Type B pancreatic cell (in vitro differentiated cells): Measurements from ENCODE around the gene EHD1. TPM values are rescaled to one million over a fixed set of nuclear protein-coding genes. Genes with fewer than 3 reads are reported as not detected.
A peak's percentile ranks its signal among the peaks of the same experiment; 100 is the strongest.
"Not testable (repeated sequence)": the region's sequence is repeated elsewhere in the genome, so short reads cannot be mapped to it uniquely, and the experiment has no call there.

ENCODE experiments used
- DNase-seq: peaks from one replicate; pipeline ENCODE4 v3.0.0; 2021; ENCODE audit warnings: mixed read lengths; ENCODE audit not compliant: unreplicated experiment; ENCODE audit errors: extremely low spot score
- H3K27ac Mint-ChIP-seq: 2 replicates; pipeline ENCODE4 v1.8.0; 2021; ENCODE audit warnings: mild to moderate bottlenecking, mixed read lengths
- H3K27me3 Mint-ChIP-seq: 2 replicates; pipeline ENCODE4 v1.8.0; 2021; ENCODE audit warnings: mixed read lengths
- H3K36me3 Mint-ChIP-seq: 2 replicates; pipeline ENCODE4 v1.8.0; 2021; ENCODE audit warnings: mixed read lengths
- H3K4me1 Mint-ChIP-seq: one replicate; pipeline ENCODE4 v1.8.0; 2021; ENCODE audit warnings: mixed read lengths; ENCODE audit not compliant: unreplicated experiment
- H3K4me3 Mint-ChIP-seq: 2 replicates; pipeline ENCODE4 v1.8.0; 2021; ENCODE audit warnings: mild to moderate bottlenecking, mixed read lengths
- H3K9me3 Mint-ChIP-seq: 2 replicates; pipeline ENCODE4 v1.8.0; 2021; ENCODE audit warnings: mixed read lengths
- total RNA-seq: library from RNA; stranded (reverse); gene quantifications from 2 replicates; pipeline ENCODE4 v1.2.1, GENCODE V29; 2021; ENCODE audit warnings: low replicate concordance
- TF ChIP-seq, protein P1 (sequence below): fragments of 200-600 bp; sonication (generic); conservative IDR thresholded peaks from 2 replicates; pipeline ENCODE4 v1.5.0; 2021; ENCODE audit warnings: antibody characterized with exemption, mild to moderate bottlenecking

Gene EHD1
- total RNA-seq, 1 donor from 2014 or later, result 86.6 TPM

DNA sequence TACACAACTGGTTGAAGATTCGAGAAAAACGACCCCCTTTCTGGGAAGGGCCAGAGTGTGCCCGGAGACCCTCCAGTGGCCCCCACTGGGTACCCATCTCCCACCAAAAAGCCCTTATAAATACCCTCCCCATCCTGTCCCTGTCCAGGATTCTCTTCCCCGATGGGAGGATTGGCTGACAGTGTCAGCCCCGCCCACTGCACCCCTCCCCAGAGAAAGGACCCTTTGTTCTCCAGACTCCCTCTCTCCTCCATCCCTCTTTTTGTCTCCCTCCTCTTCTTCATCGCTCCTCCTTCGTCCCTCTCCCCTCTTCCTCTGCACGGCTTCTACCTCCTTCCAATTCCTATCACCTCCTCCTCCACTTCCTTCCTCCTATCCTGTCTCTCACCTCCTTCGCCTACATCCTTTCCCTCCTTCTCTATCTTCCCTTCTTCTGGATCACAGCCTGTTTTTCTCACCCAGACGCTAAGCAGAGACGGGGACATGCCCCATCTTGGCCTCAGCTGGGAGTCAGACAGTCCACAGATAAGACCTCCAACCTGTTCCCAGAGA lies 54.8 kb downstream of the EHD1 start:
- H3K4me1 Mint-ChIP-seq, result no peaks in the 10 kb centered on the region
- no peak overlapping the region for H3K27ac Mint-ChIP-seq
- H3K27me3 Mint-ChIP-seq, result no peaks in the 10 kb centered on the region
- TF ChIP-seq, protein P1, sequence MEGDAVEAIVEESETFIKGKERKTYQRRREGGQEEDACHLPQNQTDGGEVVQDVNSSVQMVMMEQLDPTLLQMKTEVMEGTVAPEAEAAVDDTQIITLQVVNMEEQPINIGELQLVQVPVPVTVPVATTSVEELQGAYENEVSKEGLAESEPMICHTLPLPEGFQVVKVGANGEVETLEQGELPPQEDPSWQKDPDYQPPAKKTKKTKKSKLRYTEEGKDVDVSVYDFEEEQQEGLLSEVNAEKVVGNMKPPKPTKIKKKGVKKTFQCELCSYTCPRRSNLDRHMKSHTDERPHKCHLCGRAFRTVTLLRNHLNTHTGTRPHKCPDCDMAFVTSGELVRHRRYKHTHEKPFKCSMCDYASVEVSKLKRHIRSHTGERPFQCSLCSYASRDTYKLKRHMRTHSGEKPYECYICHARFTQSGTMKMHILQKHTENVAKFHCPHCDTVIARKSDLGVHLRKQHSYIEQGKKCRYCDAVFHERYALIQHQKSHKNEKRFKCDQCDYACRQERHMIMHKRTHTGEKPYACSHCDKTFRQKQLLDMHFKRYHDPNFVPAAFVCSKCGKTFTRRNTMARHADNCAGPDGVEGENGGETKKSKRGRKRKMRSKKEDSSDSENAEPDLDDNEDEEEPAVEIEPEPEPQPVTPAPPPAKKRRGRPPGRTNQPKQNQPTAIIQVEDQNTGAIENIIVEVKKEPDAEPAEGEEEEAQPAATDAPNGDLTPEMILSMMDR, result no peak
- no peak for DNase-seq
- H3K4me3 Mint-ChIP-seq, result no peak overlapping the region
- peaks cover 8% of the 10 kb centered on the region for H3K36me3 Mint-ChIP-seq
- H3K9me3 Mint-ChIP-seq, result no peaks in the 10 kb centered on the region

DNA sequence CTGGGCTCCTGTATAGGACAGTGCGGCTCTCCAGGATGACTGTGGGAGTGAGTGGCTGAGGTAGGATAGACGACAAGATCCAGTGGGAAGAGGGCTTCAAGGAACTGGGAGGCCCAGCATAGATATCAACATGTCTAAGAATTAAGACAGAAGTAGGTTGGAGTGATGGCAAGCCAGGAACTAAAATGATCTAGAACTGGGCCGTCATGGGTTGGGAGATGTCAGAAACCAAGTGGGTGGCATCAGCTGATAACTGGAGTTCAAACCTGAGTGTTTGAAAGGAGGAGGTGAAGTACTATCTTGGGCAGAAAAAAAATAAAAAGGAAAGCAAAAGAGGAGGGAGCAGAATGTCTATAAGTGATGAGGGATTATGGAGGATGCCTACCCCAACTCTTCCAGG lies 60.9 kb downstream of the EHD1 start:
- Mint-ChIP-seq H3K4me1 (peaks cover 5% of the 10 kb centered on the region), H3K36me3 (no peaks in the 10 kb centered on the region), H3K4me3 (no peak overlapping the region), H3K9me3 (no peaks in the 10 kb centered on the region), H3K27ac (no peak overlapping the region), H3K27me3 (peaks cover 2% of the 10 kb centered on the region)
- DNase-seq, result no peak
- TF ChIP-seq, protein P1, result no peak

DNA sequence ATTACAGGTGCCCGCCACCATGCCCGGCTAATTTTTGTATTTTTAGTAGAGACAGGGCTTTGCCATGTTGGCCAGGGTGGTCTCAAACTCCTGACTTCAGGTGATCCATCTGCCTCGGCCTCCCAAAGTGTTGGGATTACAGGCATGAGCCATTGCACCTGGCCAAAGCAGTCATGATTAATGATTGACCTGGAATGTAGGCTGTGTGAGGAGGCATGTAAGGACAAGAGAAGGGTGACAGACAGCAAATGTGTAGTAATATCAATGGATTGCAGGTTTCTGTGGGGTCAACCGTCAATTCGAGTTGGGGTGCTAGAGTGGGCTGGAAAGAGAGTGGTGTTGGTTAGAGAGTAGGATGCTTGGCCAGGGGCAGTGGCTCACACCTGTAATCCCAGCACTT lies 63.0 kb downstream of the EHD1 start:
- H3K4me1 Mint-ChIP-seq, result peaks cover 16% of the 10 kb centered on the region
- not testable (repeated sequence) for H3K27ac Mint-ChIP-seq, H3K9me3 Mint-ChIP-seq, DNase-seq, H3K27me3 Mint-ChIP-seq, H3K36me3 Mint-ChIP-seq
- H3K4me3 Mint-ChIP-seq, result peak overlapping the region; percentile 13

DNA sequence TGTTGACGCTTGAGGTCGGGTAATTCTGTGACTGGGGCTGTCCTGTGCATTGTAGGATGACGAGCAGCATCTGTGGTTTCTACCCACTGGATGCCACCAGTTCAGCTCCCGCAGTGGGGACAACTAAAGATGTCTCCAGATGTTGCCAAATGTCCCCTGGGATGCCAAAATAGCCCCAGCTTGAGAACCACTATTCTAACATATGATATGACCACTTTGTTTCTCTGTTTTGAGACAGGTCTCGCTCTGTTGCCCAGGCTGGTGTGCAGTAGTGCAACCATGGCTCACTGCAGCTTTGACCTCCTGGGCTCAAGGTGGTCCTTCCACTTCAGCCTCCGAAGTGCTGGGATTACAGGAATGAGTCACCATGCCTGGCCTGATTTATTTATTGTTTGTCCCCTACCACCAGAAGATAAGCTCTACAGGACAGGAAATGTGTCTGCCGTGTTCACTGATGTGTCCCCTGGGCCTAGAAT lies 63.7 kb downstream of the EHD1 start:
- no peak overlapping the region for H3K27ac Mint-ChIP-seq
- TF ChIP-seq, protein P1, result no peak
- no peak for DNase-seq
- H3K4me3 Mint-ChIP-seq, result no peak overlapping the region
- H3K9me3 Mint-ChIP-seq, result no peaks in the 10 kb centered on the region
- H3K4me1 Mint-ChIP-seq, result peaks cover 17% of the 10 kb centered on the region
- no peaks in the 10 kb centered on the region for H3K36me3 Mint-ChIP-seq
- H3K27me3 Mint-ChIP-seq, result peaks cover 2% of the 10 kb centered on the region

DNA sequence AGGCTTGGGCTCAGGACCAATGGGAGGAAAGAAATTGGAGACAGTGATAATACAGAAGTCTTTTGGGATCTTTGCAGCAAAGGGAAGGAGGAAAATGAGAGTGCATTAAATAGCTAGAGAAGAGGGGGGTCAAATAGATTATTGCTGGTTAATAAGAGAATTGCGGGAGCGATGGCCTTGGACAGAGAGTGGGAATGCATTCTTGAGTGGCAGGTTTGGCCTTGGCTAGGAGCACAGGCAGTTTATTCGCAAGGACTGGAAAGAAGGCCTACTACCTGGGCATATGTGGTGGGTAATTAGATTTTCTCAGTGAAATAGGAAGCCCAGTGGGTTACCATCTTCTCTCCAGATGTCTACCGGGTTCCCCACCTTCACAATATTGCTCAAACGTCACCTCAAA lies 64.6 kb downstream of the EHD1 start:
- Mint-ChIP-seq H3K4me3 (peak overlapping the region; percentile 33), H3K4me1 (peaks cover 17% of the 10 kb centered on the region), H3K36me3 (no peaks in the 10 kb centered on the region), H3K9me3 (no peaks in the 10 kb centered on the region), H3K27ac (peak overlapping the region; percentile 25), H3K27me3 (peaks cover 2% of the 10 kb centered on the region)
- TF ChIP-seq, protein P1, result no peak
- DNase-seq, result no peak

DNA sequence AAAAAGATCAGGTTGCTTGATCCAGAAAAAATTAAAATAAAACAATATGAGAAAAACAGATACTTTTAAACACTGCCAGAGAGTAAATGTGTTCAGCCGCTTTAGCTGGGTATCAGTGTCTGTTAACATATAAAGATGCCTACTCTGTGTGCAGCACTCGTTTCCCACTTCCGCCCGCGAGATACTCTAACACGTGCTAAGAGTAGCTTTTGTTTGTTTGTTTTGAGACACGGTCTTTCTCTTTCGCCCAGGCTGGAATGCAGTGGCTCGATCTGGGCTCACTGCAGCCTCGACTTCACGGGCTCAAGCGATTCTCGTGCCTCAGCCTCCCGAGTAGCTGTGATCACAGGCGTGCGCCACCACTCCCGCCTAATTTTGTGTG lies 67.5 kb downstream of the EHD1 start:
- H3K4me1 Mint-ChIP-seq, result peaks cover 17% of the 10 kb centered on the region
- peak overlapping the region; percentile 92 for H3K27ac Mint-ChIP-seq
- TF ChIP-seq, protein P1, result no peak
- no peaks in the 10 kb centered on the region for H3K36me3 Mint-ChIP-seq
- H3K27me3 Mint-ChIP-seq, result peaks cover 2% of the 10 kb centered on the region
- H3K4me3 Mint-ChIP-seq, result peak overlapping the region; percentile 96
- no peak for DNase-seq
- H3K9me3 Mint-ChIP-seq, result no peaks in the 10 kb centered on the region
